GM10266 (cell line): ENCODE data around the gene MRPL45.

Source experiments
- DNase-seq: peaks from one replicate; pipeline ENCODE4 v3.0.0; 2012; ENCODE audit errors: extremely low spot score
- CTCF ChIP-seq: IDR thresholded peaks from 2 replicates; pipeline ENCODE4 v1.5.1; 2012; ENCODE audit warnings: mild to moderate bottlenecking, low read depth; ENCODE audit not compliant: control insufficient read depth, insufficient read depth; ENCODE audit errors: missing control alignments

Gene MRPL45

GRCh38 chr17:38317081-38317480 is 20.1 kb downstream of the MRPL45 start:
- DNase-seq: no peak
- no peak for TF ChIP-seq CTCF

- no peak for TF ChIP-seq CTCF
These were observed 23.5 kb downstream of the MRPL45 start for GRCh38 chr17:38320482-38320881.

GRCh38 chr17:38322156-38322779 is 25.3 kb downstream of the MRPL45 start:
- DNase-seq: peak; percentile 82
- TF ChIP-seq CTCF: peak; percentile 66

More at GRCh38 chr17:38320482-38320881, 23.5 kb downstream of the MRPL45 start:
- no peak for DNase-seq

GRCh38 chr17:38322897-38323296 is 25.9 kb downstream of the MRPL45 start:
- no peak for TF ChIP-seq CTCF
- no peak for DNase-seq

- no peak for TF ChIP-seq CTCF
- DNase-seq: no peak
These were observed 27.3 kb downstream of the MRPL45 start for GRCh38 chr17:38324141-38324697.

GRCh38 chr17:38324772-38325171 is 27.8 kb downstream of the MRPL45 start:
- TF ChIP-seq CTCF: no peak
- DNase-seq: no peak

- no peak for TF ChIP-seq CTCF
- DNase-seq: no peak
These were observed 28.4 kb downstream of the MRPL45 start for GRCh38 chr17:38325221-38325851.
